ENCODE data around the gene CAPN11.

- TF ChIP-seq EZH2phosphoT487 (IDR thresholded peaks at IDR 0.05; ENCODE audit: low read depth) = no peak
- TF ChIP-seq, protein P1, sequence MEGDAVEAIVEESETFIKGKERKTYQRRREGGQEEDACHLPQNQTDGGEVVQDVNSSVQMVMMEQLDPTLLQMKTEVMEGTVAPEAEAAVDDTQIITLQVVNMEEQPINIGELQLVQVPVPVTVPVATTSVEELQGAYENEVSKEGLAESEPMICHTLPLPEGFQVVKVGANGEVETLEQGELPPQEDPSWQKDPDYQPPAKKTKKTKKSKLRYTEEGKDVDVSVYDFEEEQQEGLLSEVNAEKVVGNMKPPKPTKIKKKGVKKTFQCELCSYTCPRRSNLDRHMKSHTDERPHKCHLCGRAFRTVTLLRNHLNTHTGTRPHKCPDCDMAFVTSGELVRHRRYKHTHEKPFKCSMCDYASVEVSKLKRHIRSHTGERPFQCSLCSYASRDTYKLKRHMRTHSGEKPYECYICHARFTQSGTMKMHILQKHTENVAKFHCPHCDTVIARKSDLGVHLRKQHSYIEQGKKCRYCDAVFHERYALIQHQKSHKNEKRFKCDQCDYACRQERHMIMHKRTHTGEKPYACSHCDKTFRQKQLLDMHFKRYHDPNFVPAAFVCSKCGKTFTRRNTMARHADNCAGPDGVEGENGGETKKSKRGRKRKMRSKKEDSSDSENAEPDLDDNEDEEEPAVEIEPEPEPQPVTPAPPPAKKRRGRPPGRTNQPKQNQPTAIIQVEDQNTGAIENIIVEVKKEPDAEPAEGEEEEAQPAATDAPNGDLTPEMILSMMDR (IDR thresholded peaks at IDR 0.05; ENCODE audit: low read depth, low read length) = peak; percentile 32
Observed at GRCh38 chr6:44128020-44128917, 30.4 kb upstream of the CAPN11 start.

Data from OCI-LY3 (cell line).